Measurements from ENCODE around the gene COL5A3. TPM values are rescaled to one million over a fixed set of nuclear protein-coding genes. Genes with fewer than 3 reads are reported as not detected.

COL5A3 gene
- total and polyA plus RNA-seq, 4 donors = 0.14 to 4.9 (median 0.76) TPM

GRCh38 chr19:10018786-10019185 lies 8.5 kb upstream of the COL5A3 start:
- Histone ChIP-seq H3K27me3 (ENCODE audit: control insufficient read depth in 4 of 4, insufficient read depth in 4 of 4, low read length in 3 of 4) (no peaks in the 10 kb centered on the region), H3K36me3 (ENCODE audit: control insufficient read depth in 4 of 4, insufficient read depth in 3 of 4, low read depth in 1 of 4, low read length in 3 of 4) (no peaks in the 10 kb centered on the region), H3K4me1 (ENCODE audit: control insufficient read depth in 4 of 4, insufficient read depth in 4 of 4, low read length in 3 of 4) (peaks cover 0 to 15% (median 8%) of the 10 kb centered on the region in 4 donors), H3K9me3 (ENCODE audit: control insufficient read depth in 4 of 4, low read length in 3 of 4) (no peaks in the 10 kb centered on the region), H3K9ac (ENCODE audit: low read depth in 1 of 2, low read length in 2 of 2) (no peak overlapping the region), H3K4me3 (ENCODE audit: low read depth in 1 of 3, low read length in 3 of 3) (no peak overlapping the region), H3K27ac (ENCODE audit: low read depth in 1 of 2, low read length in 2 of 2) (no peak overlapping the region)
- 91% methylated on average over 9 of the region's 9 CpGs for WGBS
- no peak for DNase-seq (ENCODE audit: low spot score)
- TF ChIP-seq MAX (IDR thresholded peaks at IDR 0.05) (no peak), ATF3 (IDR thresholded peaks at IDR 0.05) (no peak), JUND (IDR thresholded peaks at IDR 0.05) (no peak), SP1 (IDR thresholded peaks at IDR 0.05) (no peak), GABPA (IDR thresholded peaks at IDR 0.05 in 1 of 2, conservative IDR thresholded peaks at IDR 0.05 in 1 of 2) (no peak), RXRA (IDR thresholded peaks at IDR 0.05) (no peak), HNF4G (IDR thresholded peaks at IDR 0.05) (no peak), FOXA2 (IDR thresholded peaks at IDR 0.05) (no peak), NR2F2 (IDR thresholded peaks at IDR 0.05) (no peak), EGR1 (IDR thresholded peaks at IDR 0.05; ENCODE audit: low read depth in 2 of 2) (no peak), RAD21 (IDR thresholded peaks at IDR 0.05) (no peak), FOXA1 (IDR thresholded peaks at IDR 0.05) (no peak)
- TF ChIP-seq, protein P1, sequence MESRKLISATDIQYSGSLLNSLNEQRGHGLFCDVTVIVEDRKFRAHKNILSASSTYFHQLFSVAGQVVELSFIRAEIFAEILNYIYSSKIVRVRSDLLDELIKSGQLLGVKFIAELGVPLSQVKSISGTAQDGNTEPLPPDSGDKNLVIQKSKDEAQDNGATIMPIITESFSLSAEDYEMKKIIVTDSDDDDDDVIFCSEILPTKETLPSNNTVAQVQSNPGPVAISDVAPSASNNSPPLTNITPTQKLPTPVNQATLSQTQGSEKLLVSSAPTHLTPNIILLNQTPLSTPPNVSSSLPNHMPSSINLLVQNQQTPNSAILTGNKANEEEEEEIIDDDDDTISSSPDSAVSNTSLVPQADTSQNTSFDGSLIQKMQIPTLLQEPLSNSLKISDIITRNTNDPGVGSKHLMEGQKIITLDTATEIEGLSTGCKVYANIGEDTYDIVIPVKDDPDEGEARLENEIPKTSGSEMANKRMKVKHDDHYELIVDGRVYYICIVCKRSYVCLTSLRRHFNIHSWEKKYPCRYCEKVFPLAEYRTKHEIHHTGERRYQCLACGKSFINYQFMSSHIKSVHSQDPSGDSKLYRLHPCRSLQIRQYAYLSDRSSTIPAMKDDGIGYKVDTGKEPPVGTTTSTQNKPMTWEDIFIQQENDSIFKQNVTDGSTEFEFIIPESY (IDR thresholded peaks at IDR 0.05) = no peak
- TF ChIP-seq, protein P2, sequence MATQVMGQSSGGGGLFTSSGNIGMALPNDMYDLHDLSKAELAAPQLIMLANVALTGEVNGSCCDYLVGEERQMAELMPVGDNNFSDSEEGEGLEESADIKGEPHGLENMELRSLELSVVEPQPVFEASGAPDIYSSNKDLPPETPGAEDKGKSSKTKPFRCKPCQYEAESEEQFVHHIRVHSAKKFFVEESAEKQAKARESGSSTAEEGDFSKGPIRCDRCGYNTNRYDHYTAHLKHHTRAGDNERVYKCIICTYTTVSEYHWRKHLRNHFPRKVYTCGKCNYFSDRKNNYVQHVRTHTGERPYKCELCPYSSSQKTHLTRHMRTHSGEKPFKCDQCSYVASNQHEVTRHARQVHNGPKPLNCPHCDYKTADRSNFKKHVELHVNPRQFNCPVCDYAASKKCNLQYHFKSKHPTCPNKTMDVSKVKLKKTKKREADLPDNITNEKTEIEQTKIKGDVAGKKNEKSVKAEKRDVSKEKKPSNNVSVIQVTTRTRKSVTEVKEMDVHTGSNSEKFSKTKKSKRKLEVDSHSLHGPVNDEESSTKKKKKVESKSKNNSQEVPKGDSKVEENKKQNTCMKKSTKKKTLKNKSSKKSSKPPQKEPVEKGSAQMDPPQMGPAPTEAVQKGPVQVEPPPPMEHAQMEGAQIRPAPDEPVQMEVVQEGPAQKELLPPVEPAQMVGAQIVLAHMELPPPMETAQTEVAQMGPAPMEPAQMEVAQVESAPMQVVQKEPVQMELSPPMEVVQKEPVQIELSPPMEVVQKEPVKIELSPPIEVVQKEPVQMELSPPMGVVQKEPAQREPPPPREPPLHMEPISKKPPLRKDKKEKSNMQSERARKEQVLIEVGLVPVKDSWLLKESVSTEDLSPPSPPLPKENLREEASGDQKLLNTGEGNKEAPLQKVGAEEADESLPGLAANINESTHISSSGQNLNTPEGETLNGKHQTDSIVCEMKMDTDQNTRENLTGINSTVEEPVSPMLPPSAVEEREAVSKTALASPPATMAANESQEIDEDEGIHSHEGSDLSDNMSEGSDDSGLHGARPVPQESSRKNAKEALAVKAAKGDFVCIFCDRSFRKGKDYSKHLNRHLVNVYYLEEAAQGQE (IDR thresholded peaks at IDR 0.05) = no peak

GRCh38 chr19:10018263-10018662 lies 8.0 kb upstream of the COL5A3 start:
- DNase-seq (ENCODE audit: low spot score) = no peak
- no peak overlapping the region for H3K27ac ChIP-seq (ENCODE audit: low read depth in 1 of 2, low read length in 2 of 2)
- H3K36me3 ChIP-seq (ENCODE audit: control insufficient read depth in 4 of 4, insufficient read depth in 3 of 4, low read depth in 1 of 4, low read length in 3 of 4) = no peaks in the 10 kb centered on the region
- no peaks in the 10 kb centered on the region for H3K27me3 ChIP-seq (ENCODE audit: control insufficient read depth in 4 of 4, insufficient read depth in 4 of 4, low read length in 3 of 4)
- TF ChIP-seq, protein P1 (IDR thresholded peaks at IDR 0.05) = no peak
- TF ChIP-seq ATF3 (IDR thresholded peaks at IDR 0.05) = no peak
- TF ChIP-seq HNF4G (IDR thresholded peaks at IDR 0.05) = no peak
- no peak for TF ChIP-seq NR2F2 (IDR thresholded peaks at IDR 0.05)
- TF ChIP-seq SP1 (IDR thresholded peaks at IDR 0.05) = no peak
- TF ChIP-seq MAX (IDR thresholded peaks at IDR 0.05) = no peak
- TF ChIP-seq RXRA (IDR thresholded peaks at IDR 0.05) = no peak
- no peak overlapping the region for H3K9ac ChIP-seq (ENCODE audit: low read depth in 1 of 2, low read length in 2 of 2)
- no peak overlapping the region for H3K4me3 ChIP-seq (ENCODE audit: low read depth in 1 of 3, low read length in 3 of 3)
- H3K4me1 ChIP-seq (ENCODE audit: control insufficient read depth in 4 of 4, insufficient read depth in 4 of 4, low read length in 3 of 4) = peaks cover 0 to 10% (median 6%) of the 10 kb centered on the region in 4 donors
- H3K9me3 ChIP-seq (ENCODE audit: control insufficient read depth in 4 of 4, low read length in 3 of 4) = no peaks in the 10 kb centered on the region
- 88% methylated on average over 3 of the region's 3 CpGs for WGBS
